ENCODE measurements around the gene TRAPPC3L. TPM values are rescaled to one million over a fixed set of nuclear protein-coding genes. Genes with fewer than 3 reads are reported as not detected.
A peak's percentile ranks its signal among the peaks of the same experiment; 100 is the strongest.

The TRAPPC3L gene
- total and polyA plus RNA-seq, 9 of the 15 experiments (the other 6 are each of a cell fraction or from before 2014, with no cell fraction given) = not detected

GRCh38 chr6:116556814-116557415, 11.4 kb upstream of the TRAPPC3L start:
- H3K9ac ChIP-seq (ENCODE audit: insufficient read depth in 1 of 2, low read depth in 2 of 2, low read length in 2 of 2) = no peak overlapping the region
- TF ChIP-seq CBFA2T3 (IDR thresholded peaks at IDR 0.05) = 0 out of 2 replicates have a peak, but pooled peaks have one; percentile 22
- no peak for TF ChIP-seq HNRNPLL (IDR thresholded peaks at IDR 0.05; ENCODE audit: low read depth, low read length, poor library complexity, severe bottlenecking)
- H3K27ac ChIP-seq (ENCODE audit: extremely low read depth, low read depth, low read length) = no peak overlapping the region
- POLR2A ChIA-PET = no interaction called here
- intact Hi-C loops (cut with micrococcal nuclease) (no loop called here), in situ Hi-C loops (cut with MboI) (loop anchor here (10.0 kb wide), 1 partner anchor 272 kb away; no protein-coding TSS in a partner anchor)
- peaks cover 5% of the 10 kb centered on the region in 2 experiments; a peak in 3 of 5 replicates for H3K4me1 ChIP-seq (replicated peaks in 1 of 2; ENCODE audit: control insufficient read depth in 2 of 2, insufficient read depth in 2 of 2, low read length in 2 of 2)
- no peaks in the 10 kb centered on the region for H4K20me1 ChIP-seq (replicated peaks; ENCODE audit: control insufficient read depth, insufficient read depth, low read length)
- H3K27me3 ChIP-seq (ENCODE audit: control insufficient read depth in 2 of 2, insufficient read depth in 2 of 2, low read length in 2 of 2) = no peaks in the 10 kb centered on the region; a peak in 1 of 5 replicates
- ATAC-seq = no peak
- BruUV-seq (replicated peaks) = no TSS peak
- H2AFZ ChIP-seq (ENCODE audit: low read depth, low read length) = no peak overlapping the region
- H3K4me2 ChIP-seq (ENCODE audit: insufficient read depth, low read length) = no peak overlapping the region
- 33% methylated on average over 5 of the region's 5 CpGs for WGBS (ENCODE audit: insufficient coverage, low coverage, missing lambda C conversion rate)
- H3K9me3 ChIP-seq (replicated peaks; ENCODE audit: control insufficient read depth, insufficient read depth, low read depth, low read length) = no peaks in the 10 kb centered on the region
- no peak for FAIRE-seq
- CTCF ChIA-PET (ENCODE audit: low intra/inter-chr PET ratio) = interaction anchor here (1.2 kb wide), 1 partner anchor 24 kb away, joined by 3 read pairs; no protein-coding TSS in a partner anchor
- H3K4me3 ChIP-seq = no peak overlapping the region
- H3K9me1 ChIP-seq (ENCODE audit: control insufficient read depth, insufficient read depth, low read length) = no peaks in the 10 kb centered on the region
- no peak for DNase-seq (ENCODE audit: extremely low read depth in 1 of 4, low spot score in 3 of 4)
- H3K79me2 ChIP-seq (ENCODE audit: control insufficient read depth, insufficient read depth, low read length) = no peaks in the 10 kb centered on the region
- H3K36me3 ChIP-seq (ENCODE audit: control insufficient read depth, insufficient read depth, low read length) = no peaks in the 10 kb centered on the region

DNA sequence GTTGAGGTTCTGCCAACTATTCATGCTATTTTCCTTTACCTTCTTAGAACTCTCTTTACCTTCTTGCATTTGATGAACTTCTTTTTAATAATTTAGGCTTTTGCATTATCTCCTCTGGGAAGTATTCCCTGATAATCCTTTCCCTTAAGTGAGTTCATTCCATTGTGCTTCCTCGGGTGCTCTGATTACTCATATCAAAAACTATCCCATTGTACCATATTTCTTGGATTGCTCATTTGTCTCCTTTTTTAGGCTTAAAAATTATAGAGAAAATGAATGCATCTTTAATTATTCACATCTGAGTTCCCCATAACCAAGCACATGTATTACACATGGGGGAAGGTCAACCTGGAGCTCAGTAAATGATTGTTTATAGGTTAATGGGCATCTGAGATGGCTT, 10.6 kb upstream of the TRAPPC3L start:
- Histone ChIP-seq H2AFZ (ENCODE audit: low read depth, low read length) (no peak overlapping the region), H3K9ac (ENCODE audit: insufficient read depth in 1 of 2, low read depth in 2 of 2, low read length in 2 of 2) (no peak overlapping the region), H3K79me2 (ENCODE audit: control insufficient read depth, insufficient read depth, low read length) (no peaks in the 10 kb centered on the region), H3K9me1 (ENCODE audit: control insufficient read depth, insufficient read depth, low read length) (no peaks in the 10 kb centered on the region), H3K9me3 (replicated peaks; ENCODE audit: control insufficient read depth, insufficient read depth, low read depth, low read length) (no peaks in the 10 kb centered on the region), H3K36me3 (ENCODE audit: control insufficient read depth, insufficient read depth, low read length) (no peaks in the 10 kb centered on the region), H3K27me3 (ENCODE audit: control insufficient read depth in 2 of 2, insufficient read depth in 2 of 2, low read length in 2 of 2) (no peaks in the 10 kb centered on the region; a peak in 1 of 5 replicates), H3K27ac (ENCODE audit: extremely low read depth, low read depth, low read length) (no peak overlapping the region), H3K4me3 (no peak overlapping the region), H3K4me2 (ENCODE audit: insufficient read depth, low read length) (no peak overlapping the region), H3K4me1 (replicated peaks in 1 of 2; ENCODE audit: control insufficient read depth in 2 of 2, insufficient read depth in 2 of 2, low read length in 2 of 2) (peaks cover 2 to 4% of the 10 kb centered on the region in 2 experiments; a peak in 2 of 5 replicates), H4K20me1 (replicated peaks; ENCODE audit: control insufficient read depth, insufficient read depth, low read length) (no peaks in the 10 kb centered on the region)
- 65% methylated on average over 1 of the region's 1 CpG for WGBS (ENCODE audit: insufficient coverage, low coverage, missing lambda C conversion rate)
- intact Hi-C loops (cut with micrococcal nuclease) (no loop called here), in situ Hi-C loops (cut with MboI) (loop anchor here (10.0 kb wide), 1 partner anchor 271 kb away; no protein-coding TSS in a partner anchor)
- no peak for DNase-seq (ENCODE audit: extremely low read depth in 1 of 4, low spot score in 3 of 4)
- BruUV-seq (replicated peaks) = no TSS peak
- ChIA-PET CTCF (ENCODE audit: low intra/inter-chr PET ratio) (no interaction called here), POLR2A (no interaction called here)
- no peak for FAIRE-seq
- no peak for ATAC-seq
- TF ChIP-seq TAF9B (IDR thresholded peaks at IDR 0.05; ENCODE audit: partially characterized antibody) = no peak
- no peak for TF ChIP-seq REST (IDR thresholded peaks at IDR 0.05; ENCODE audit: borderline replicate concordance)
- TF ChIP-seq REST (CRISPR knock-in tag; IDR thresholded peaks at IDR 0.05; ENCODE audit: low read depth) = no peak
- no peak for TF ChIP-seq FOXK1 (CRISPR knock-in tag; IDR thresholded peaks at IDR 0.05; ENCODE audit: borderline replicate concordance)
- no peak for TF ChIP-seq ZNF766 (CRISPR knock-in tag; conservative IDR thresholded peaks at IDR 0.05)
- no peak for TF ChIP-seq SRSF7 (optimal IDR thresholded peaks at IDR 0.05; ENCODE audit: low read depth, low read length)
